ENCODE data around the gene CYTL1. TPM values are rescaled to one million over a fixed set of nuclear protein-coding genes. Genes with fewer than 3 reads are reported as not detected.

CYTL1 gene
- polyA plus RNA-seq, 1 donor from 2014 or later = not detected

GRCh38 chr4:5044341-5044740 is 25.1 kb upstream of the CYTL1 start:
- TF ChIP-seq RAD21 (conservative IDR thresholded peaks at IDR 0.05) = no peak
- TF ChIP-seq POLR2AphosphoS5 (IDR thresholded peaks at IDR 0.05) = no peak
- no peak for TF ChIP-seq SMC3 (conservative IDR thresholded peaks at IDR 0.05; ENCODE audit: poor library complexity)
- no peak for TF ChIP-seq MXI1 (conservative IDR thresholded peaks at IDR 0.05; ENCODE audit: poor library complexity, severe bottlenecking)
- TF ChIP-seq REST (IDR thresholded peaks at IDR 0.05; ENCODE audit: borderline replicate concordance) = no peak
- TF ChIP-seq EZH2 (IDR thresholded peaks at IDR 0.05; ENCODE audit: borderline replicate concordance, insufficient read depth, low read length, poor library complexity, severe bottlenecking) = no peak
- TF ChIP-seq CTCF (IDR thresholded peaks at IDR 0.05; ENCODE audit: poor library complexity, severe bottlenecking) = no peak
- TF ChIP-seq EP300 (conservative IDR thresholded peaks at IDR 0.05; ENCODE audit: poor library complexity, severe bottlenecking) = no peak
- Histone ChIP-seq H3F3A (ENCODE audit: insufficient read depth, low read length, poor library complexity, severe bottlenecking) (no peaks in the 10 kb centered on the region), H3K79me2 (replicated peaks; ENCODE audit: insufficient read depth, low read length) (no peaks in the 10 kb centered on the region), H3K9ac (ENCODE audit: low read length) (no peak overlapping the region), H3K9me3 (ENCODE audit: low read length) (no peaks in the 10 kb centered on the region), H3K27ac (ENCODE audit: low read length) (no peak overlapping the region), H3K36me3 (ENCODE audit: insufficient read depth, low read length) (no peaks in the 10 kb centered on the region), H2AFZ (ENCODE audit: low read depth, low read length) (no peak overlapping the region), H3K4me2 (ENCODE audit: low read length) (no peak overlapping the region), H3K27me3 (ENCODE audit: insufficient read depth, low read depth, low read length) (no peaks in the 10 kb centered on the region), H3K4me3 (ENCODE audit: low read length) (no peak overlapping the region), H3K9me2 (ENCODE audit: insufficient read depth, low read length) (no peaks in the 10 kb centered on the region), H4K20me1 (ENCODE audit: insufficient read depth) (no peaks in the 10 kb centered on the region)

- Histone ChIP-seq H4K20me1 (ENCODE audit: insufficient read depth) (no peaks in the 10 kb centered on the region), H2AFZ (ENCODE audit: low read depth, low read length) (no peak overlapping the region), H3K79me2 (replicated peaks; ENCODE audit: insufficient read depth, low read length) (no peaks in the 10 kb centered on the region), H3K9me2 (ENCODE audit: insufficient read depth, low read length) (no peaks in the 10 kb centered on the region), H3K27me3 (ENCODE audit: insufficient read depth, low read depth, low read length) (no peaks in the 10 kb centered on the region), H3K27ac (ENCODE audit: low read length) (no peak overlapping the region), H3K4me2 (ENCODE audit: low read length) (no peak overlapping the region), H3K9ac (ENCODE audit: low read length) (no peak overlapping the region), H3K4me3 (ENCODE audit: low read length) (no peak overlapping the region), H3K36me3 (ENCODE audit: insufficient read depth, low read length) (no peaks in the 10 kb centered on the region), H3K9me3 (ENCODE audit: low read length) (no peaks in the 10 kb centered on the region), H3F3A (ENCODE audit: insufficient read depth, low read length, poor library complexity, severe bottlenecking) (no peaks in the 10 kb centered on the region)
- TF ChIP-seq POLR2AphosphoS5 (IDR thresholded peaks at IDR 0.05) = no peak
- TF ChIP-seq TAF1 (IDR thresholded peaks at IDR 0.05; ENCODE audit: low read depth) = no peak
- no peak for TF ChIP-seq RAD21 (conservative IDR thresholded peaks at IDR 0.05)
- no peak for TF ChIP-seq MXI1 (conservative IDR thresholded peaks at IDR 0.05; ENCODE audit: poor library complexity, severe bottlenecking)
- no peak for TF ChIP-seq EZH2 (IDR thresholded peaks at IDR 0.05; ENCODE audit: borderline replicate concordance, insufficient read depth, low read length, poor library complexity, severe bottlenecking)
- TF ChIP-seq EP300 (conservative IDR thresholded peaks at IDR 0.05; ENCODE audit: poor library complexity, severe bottlenecking) = no peak
- no peak for TF ChIP-seq CTCF (IDR thresholded peaks at IDR 0.05; ENCODE audit: poor library complexity, severe bottlenecking)
- TF ChIP-seq REST (IDR thresholded peaks at IDR 0.05; ENCODE audit: borderline replicate concordance) = no peak
- no peak for TF ChIP-seq SMC3 (conservative IDR thresholded peaks at IDR 0.05; ENCODE audit: poor library complexity)
Observed at GRCh38 chr4:5043579-5043978, 24.3 kb upstream of the CYTL1 start.
